Aorta (tissue), 5 donors: ENCODE results near the gene VAV3. TPM values are rescaled to one million over a fixed set of nuclear protein-coding genes. Genes with fewer than 3 reads are reported as not detected.
A peak's percentile ranks its signal among the peaks of the same experiment; 100 is the strongest.

Source experiments
- ATAC-seq: fragments of 200-7000 bp; cut with Tn5 transposase; one replicate; pipeline ENCODE4 v1.9.1; 2022; ENCODE audit warnings: moderate library complexity; ENCODE audit not compliant: low FRiP score
- DNase-seq, 2 donors: peaks; one replicate each; pipeline ENCODE4 v3.0.0-alpha.2; 2020
- H3K27ac ChIP-seq, 2 donors: one replicate each; pipeline ENCODE4 v1.5.1; 2013; ENCODE audit warnings: low read length in 2 of 2, mild to moderate bottlenecking in 2 of 2, moderate library complexity in 2 of 2, control low read depth in 1 of 2, inconsistent platforms in 1 of 2, low read depth in 1 of 2
- H3K27me3 ChIP-seq, 2 donors: one replicate each; pipeline ENCODE4 v1.6.1; 2013; ENCODE audit warnings: control low read depth in 1 of 2, low read length in 1 of 2, mild to moderate bottlenecking in 1 of 2, moderate library complexity in 1 of 2; ENCODE audit not compliant: insufficient read depth in 2 of 2, control insufficient read depth in 1 of 2
- H3K36me3 ChIP-seq, 2 donors: one replicate each; pipeline ENCODE4 v1.6.1; 2013; ENCODE audit warnings: control low read depth in 1 of 2, low read length in 1 of 2, mild to moderate bottlenecking in 1 of 2; ENCODE audit not compliant: insufficient read depth in 2 of 2, control insufficient read depth in 1 of 2
- H3K4me1 ChIP-seq, 2 donors: one replicate each; pipeline ENCODE4 v1.6.1; 2013; ENCODE audit warnings: low read length in 2 of 2, control low read depth in 1 of 2, mild to moderate bottlenecking in 1 of 2, moderate library complexity in 1 of 2; ENCODE audit not compliant: insufficient read depth in 2 of 2, control insufficient read depth in 1 of 2
- H3K4me3 ChIP-seq, 2 donors: one replicate each; pipeline ENCODE4 v1.5.1; 2013; ENCODE audit warnings: low read length in 2 of 2, control low read depth in 1 of 2, mild to moderate bottlenecking in 1 of 2
- H3K9me3 ChIP-seq: one replicate; pipeline ENCODE4 v1.6.1; 2013; ENCODE audit warnings: mild to moderate bottlenecking, low read length; ENCODE audit not compliant: control insufficient read depth
- WGBS, 2 donors: extraction: QIAGEN DNeasy Blood & Tissue Kit; methylation state at CpG; one replicate each; pipeline ENCODE4 v1.1.7; 2013; 5-methylcytosine and 5-hydroxymethylcytosine counted together
- intact Hi-C, 2 donors: fragments of 100-400 bp; cut with DNase I; formaldehyde crosslinking; loops; one replicate each; pipeline versions ENCODE4 v1.14.2 to v1.15.0; 2022
- polyA plus RNA-seq, 2 donors: library from polyadenylated mRNA; stranded (reverse); fragments of 200-250 nt; gene quantifications; one replicate each; pipeline ENCODE4 v1.2.3, GENCODE V29; 2013
- total RNA-seq, 2 donors: library from RNA; stranded (reverse); fragmentation: NEBNext Ultra II Directional; extraction: Animal tissue kit (Norgen Biotek cat#: 25700); gene quantifications; one replicate each; pipeline ENCODE4 v1.2.1, GENCODE V29; 2021
- donor health status: healthy with polysubstance abuse.
- donor health status: Bipolar disorder and iron deficiency.
- donor health status: DM: no; HTN: no; CAD: no.
- donor health status: DM: no; HTN: no; CAD: no.
- donor health status: DM: yes; HTN: yes; CAD: no.

The VAV3 gene
- total and polyA plus RNA-seq, 4 donors, result 0.33 to 8.8 (median 4.7) TPM

DNA sequence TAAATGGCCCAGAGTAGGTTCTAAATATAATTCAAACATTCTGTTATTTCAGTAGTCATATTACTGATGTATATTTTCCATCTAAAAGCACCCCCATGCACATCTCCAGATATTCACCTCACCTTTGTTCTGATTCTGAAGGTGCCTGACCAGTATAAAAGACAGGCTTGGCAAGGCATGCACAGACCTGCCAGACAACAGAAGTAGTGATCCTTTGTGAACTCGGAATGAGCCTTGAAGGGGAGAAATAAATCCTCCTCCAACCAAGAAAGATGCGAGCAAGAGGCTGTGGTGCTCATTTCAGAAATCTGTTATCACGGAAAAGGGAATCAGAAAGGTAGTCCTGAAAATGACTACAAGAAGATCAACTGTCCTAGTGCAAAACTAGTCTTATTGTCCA, 287.3 kb downstream of the VAV3 start:
- 71% methylated on average over 3 of the region's 3 CpGs for WGBS, 2 donors
- Histone ChIP-seq H3K27ac (no peak overlapping the region), H3K4me1 (no peaks in the 10 kb centered on the region), H3K36me3 (no peaks in the 10 kb centered on the region), H3K27me3 (no peaks in the 10 kb centered on the region), H3K9me3 (peaks cover 5% of the 10 kb centered on the region), H3K4me3 (no peak overlapping the region)
- DNase-seq, result no peak
- intact Hi-C loops, result no loop called here
- ATAC-seq, result no peak

DNA sequence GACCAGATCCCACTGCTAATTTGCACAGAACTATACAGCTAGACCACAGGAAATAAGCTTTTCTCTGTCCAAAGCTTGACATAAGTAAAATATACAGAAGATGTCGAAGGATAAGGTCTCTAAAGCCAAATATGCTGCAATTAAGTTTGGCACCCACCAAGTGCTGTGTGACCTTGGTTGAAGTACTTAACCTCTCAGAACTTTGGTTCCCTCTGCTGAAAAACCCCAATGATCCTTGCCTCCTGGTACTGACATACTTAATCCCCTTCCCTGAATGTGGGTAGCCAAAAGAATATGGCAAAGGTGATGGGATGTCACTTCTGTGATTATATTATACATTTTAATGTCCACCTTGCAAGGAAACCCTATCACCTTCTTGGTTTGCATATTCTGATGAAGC, 290.5 kb downstream of the VAV3 start:
- Histone ChIP-seq H3K36me3 (no peaks in the 10 kb centered on the region), H3K4me3 (no peak overlapping the region), H3K9me3 (peaks cover 7% of the 10 kb centered on the region), H3K27me3 (no peaks in the 10 kb centered on the region), H3K4me1 (no peaks in the 10 kb centered on the region), H3K27ac (no peak overlapping the region)
- ATAC-seq, result no peak
- 32 to 58% methylated on average over 1 of the region's 1 CpG for WGBS, 2 donors
- DNase-seq, result no peak
- intact Hi-C loops, result no loop called here

DNA sequence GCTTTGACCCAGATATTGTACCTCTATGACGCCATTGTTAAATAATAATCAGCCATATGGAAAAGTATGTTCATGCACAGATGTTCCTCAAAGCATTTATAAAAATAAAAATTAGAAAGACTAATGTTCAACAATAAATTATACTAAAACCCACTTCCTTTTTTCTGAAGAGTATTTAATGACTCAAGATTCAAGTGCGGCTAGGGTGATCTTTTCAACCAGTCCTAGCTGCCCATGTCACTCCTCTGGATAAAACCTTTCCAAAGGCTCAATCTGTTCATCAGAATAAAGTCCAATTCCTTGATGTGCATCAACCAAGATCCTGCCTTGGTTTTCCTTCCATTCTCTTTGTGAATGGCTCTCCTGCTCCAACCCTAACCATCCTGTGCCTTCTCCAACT, 292.0 kb downstream of the VAV3 start:
- DNase-seq, result no peak
- intact Hi-C loops, result no loop called here
- no peak for ATAC-seq
- no peak overlapping the region for H3K27ac ChIP-seq
- no peaks in the 10 kb centered on the region for H3K36me3 ChIP-seq
- no peaks in the 10 kb centered on the region for H3K27me3 ChIP-seq
- no peaks in the 10 kb centered on the region for H3K4me1 ChIP-seq
- no peak overlapping the region for H3K4me3 ChIP-seq
- WGBS, 2 donors, result 84 to 93% methylated on average over 2 of the region's 2 CpGs
- peaks cover 7% of the 10 kb centered on the region for H3K9me3 ChIP-seq

DNA sequence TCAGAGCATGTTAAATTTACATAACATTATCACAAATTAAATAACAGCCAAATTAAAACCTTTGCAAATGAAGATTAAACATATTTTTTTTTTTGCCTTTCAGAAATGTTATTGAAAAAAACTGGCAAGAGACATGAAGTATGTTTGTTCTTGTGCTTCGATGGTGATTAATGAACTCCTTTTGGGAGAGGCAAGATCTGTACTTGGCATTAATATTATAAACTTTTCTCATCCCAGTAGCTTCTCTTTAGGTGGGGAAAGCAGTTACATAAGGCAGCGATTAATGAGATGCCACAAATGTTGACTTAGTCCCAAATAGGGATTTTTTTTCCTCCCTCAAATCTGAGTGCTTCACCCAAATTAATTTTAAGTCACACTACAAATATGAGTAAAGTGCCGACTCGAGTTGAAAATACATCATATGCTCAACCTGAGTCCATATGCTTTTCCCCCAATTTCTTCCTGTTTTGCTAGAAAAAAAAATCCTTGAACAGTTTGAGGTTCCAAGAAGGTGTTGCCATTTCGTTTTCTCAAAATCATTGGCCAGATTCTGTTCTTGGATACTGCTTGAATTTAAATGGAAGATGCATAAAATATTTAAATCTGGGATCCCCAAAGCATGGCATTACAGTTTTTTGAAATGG, 294.5 kb downstream of the VAV3 start:
- no peak overlapping the region for H3K27ac ChIP-seq
- no peaks in the 10 kb centered on the region for H3K27me3 ChIP-seq
- intact Hi-C loops, result no loop called here
- peaks cover 7% of the 10 kb centered on the region for H3K9me3 ChIP-seq
- ATAC-seq, result no peak
- DNase-seq, result no peak
- H3K4me1 ChIP-seq, result no peaks in the 10 kb centered on the region
- H3K36me3 ChIP-seq, result no peaks in the 10 kb centered on the region
- 29 to 31% methylated on average over 5 of the region's 5 CpGs for WGBS, 2 donors
- no peak overlapping the region for H3K4me3 ChIP-seq

DNA sequence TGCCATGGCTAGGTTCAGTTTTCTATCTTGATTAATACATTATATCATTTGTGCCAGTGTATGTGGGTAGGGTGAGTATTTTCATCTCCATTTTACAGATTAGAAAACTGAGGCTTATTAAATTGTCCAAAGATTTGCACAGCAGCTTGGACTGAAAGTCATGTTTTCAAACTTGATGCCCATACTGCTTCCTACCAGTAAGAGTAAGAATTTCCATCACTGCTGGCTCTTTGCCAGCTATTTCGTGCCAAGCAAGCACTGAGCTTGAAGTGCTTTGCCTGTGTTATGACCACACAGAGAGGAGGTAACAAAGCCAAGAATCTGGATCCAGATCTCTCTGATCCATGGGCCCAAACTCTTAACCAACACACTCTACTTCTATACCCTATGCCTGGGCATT, 295.0 kb downstream of the VAV3 start:
- Histone ChIP-seq H3K4me1 (no peaks in the 10 kb centered on the region), H3K4me3 (no peak overlapping the region), H3K9me3 (peaks cover 7% of the 10 kb centered on the region), H3K27me3 (no peaks in the 10 kb centered on the region), H3K36me3 (no peaks in the 10 kb centered on the region), H3K27ac (no peak overlapping the region)
- WGBS, 2 donors, result 0 to 4% methylated on average over 1 of the region's 1 CpG
- DNase-seq (peak in 1 of 2 donors; percentile 49), ATAC-seq (no peak)
- intact Hi-C loops, result no loop called here

DNA sequence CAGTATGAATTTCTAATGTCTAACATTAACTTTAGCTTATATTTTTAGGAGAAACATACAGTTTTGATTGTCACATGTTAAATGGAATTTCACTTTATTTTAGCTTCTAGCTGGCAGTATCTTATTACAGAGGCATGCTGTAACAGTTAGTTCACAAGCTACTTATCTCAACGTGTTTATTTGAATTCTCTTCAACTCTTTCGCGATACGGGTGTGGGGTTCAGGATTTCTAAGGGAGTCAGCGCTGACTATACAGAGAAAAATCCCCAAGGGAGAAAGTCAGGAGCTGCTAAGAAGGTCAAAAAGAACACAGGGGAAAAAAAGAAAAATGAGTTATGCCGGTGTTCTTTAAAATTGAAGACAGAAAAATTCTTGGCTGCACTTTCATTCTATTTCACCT, 296.2 kb downstream of the VAV3 start:
- H3K27me3 ChIP-seq, result no peaks in the 10 kb centered on the region
- no peak overlapping the region for H3K27ac ChIP-seq
- H3K4me3 ChIP-seq, result no peak overlapping the region
- intact Hi-C loops, result no loop called here
- no peaks in the 10 kb centered on the region for H3K4me1 ChIP-seq
- 6 to 14% methylated on average over 6 of the region's 6 CpGs for WGBS, 2 donors
- peaks cover 1% of the 10 kb centered on the region for H3K9me3 ChIP-seq
- ATAC-seq, result no peak
- H3K36me3 ChIP-seq, result no peaks in the 10 kb centered on the region
- DNase-seq, result no peak

DNA sequence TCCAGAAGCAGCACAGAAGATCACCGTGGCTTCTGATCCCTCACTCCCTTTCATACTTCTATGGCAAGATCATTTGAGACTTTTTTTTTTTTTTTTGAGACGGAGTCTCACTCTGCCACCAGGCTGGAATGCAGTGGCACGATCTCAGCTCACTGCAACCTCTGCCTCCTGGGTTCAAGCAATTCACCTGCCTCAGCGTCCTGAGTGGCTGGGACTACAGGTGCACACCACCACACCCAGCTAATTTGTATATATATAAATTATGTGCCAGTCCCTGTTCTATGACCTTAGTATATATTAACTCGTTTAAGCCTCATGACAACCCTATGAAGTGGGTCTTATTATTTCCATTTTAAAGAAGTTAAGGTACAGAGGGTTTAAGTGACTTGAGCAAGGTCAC, 298.5 kb downstream of the VAV3 start:
- 53 to 66% methylated on average over 5 of the region's 5 CpGs for WGBS, 2 donors
- Histone ChIP-seq H3K27me3 (no peaks in the 10 kb centered on the region), H3K9me3 (peaks cover 1% of the 10 kb centered on the region), H3K27ac (no peak overlapping the region), H3K4me1 (no peaks in the 10 kb centered on the region), H3K4me3 (no peak overlapping the region), H3K36me3 (no peaks in the 10 kb centered on the region)
- ATAC-seq, result no peak
- intact Hi-C loops, result no loop called here
- DNase-seq, result no peak

DNA sequence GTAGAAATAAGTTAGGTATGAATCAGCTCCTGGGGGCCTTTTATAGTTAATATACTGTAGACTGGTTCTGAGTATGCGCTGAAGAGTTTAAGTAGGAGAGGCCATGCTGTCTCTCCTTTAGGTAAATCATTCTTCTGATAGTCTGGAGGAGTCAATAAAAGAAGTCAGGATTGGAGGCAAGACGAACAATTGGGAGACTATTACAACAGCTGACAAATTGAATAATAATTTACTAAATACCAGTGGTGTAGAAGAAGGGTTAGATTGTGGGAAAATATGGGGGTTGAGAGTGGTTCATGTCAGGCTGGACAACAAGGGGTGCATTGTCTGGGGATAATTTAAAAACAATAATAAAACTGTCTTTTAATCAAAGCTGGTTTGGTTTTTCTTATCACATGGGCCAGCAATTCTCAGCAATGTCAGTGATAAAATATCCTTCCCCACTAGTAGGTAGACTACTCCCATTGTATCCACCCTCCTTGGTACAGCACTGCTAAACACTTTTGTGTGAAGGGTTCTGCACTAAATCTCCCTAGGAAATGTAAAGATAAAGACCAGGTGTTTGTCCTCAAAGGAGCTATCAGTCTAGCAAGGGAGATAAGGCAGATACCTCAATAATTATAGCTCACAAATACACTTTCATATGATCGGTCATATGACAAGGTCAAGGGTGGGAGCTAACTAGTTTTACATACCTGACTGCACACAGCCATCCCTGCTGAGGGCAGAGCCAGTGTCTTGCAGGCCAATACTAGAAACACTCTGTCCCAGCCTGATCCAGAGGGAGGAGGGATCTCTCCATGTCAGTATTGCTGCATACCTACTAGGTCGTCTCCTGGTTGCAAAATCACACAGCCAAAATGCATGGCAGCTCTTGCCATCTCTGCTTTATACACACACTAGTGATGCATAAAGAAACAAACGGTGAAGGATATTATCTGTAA, 299.7 kb downstream of the VAV3 start:
- Histone ChIP-seq H3K27ac (no peak overlapping the region), H3K4me1 (no peaks in the 10 kb centered on the region), H3K27me3 (no peaks in the 10 kb centered on the region), H3K9me3 (peaks cover 1% of the 10 kb centered on the region), H3K36me3 (no peaks in the 10 kb centered on the region), H3K4me3 (no peak overlapping the region)
- 72 to 76% methylated on average over 5 of the region's 5 CpGs for WGBS, 2 donors
- DNase-seq (no peak), ATAC-seq (no peak)
- intact Hi-C loops, result no loop called here

DNA sequence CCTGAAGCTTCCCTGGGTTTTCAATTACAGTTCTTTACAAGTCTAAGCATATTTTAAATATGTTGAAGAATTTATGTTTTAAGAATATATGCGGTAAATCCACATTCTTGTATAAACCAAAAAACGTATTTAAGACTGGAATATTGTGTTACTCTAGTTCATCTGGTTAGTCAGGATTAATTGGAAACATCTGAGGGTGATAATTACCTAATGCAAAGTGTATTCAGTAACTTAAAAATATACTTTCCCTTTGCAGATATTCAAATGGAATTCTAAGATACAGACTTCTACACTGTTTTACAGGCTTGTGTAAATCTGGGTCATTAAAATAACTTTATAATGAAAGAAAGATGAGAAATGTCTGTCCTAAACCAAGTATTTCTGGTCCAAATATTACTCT, 302.0 kb downstream of the VAV3 start:
- H3K9me3 ChIP-seq, result no peaks in the 10 kb centered on the region
- H3K27me3 ChIP-seq, result no peaks in the 10 kb centered on the region
- no peak overlapping the region for H3K27ac ChIP-seq
- DNase-seq (no peak), ATAC-seq (no peak)
- H3K36me3 ChIP-seq, result no peaks in the 10 kb centered on the region
- 57 to 84% methylated on average over 2 of the region's 2 CpGs for WGBS, 2 donors
- H3K4me1 ChIP-seq, result no peaks in the 10 kb centered on the region
- no peak overlapping the region for H3K4me3 ChIP-seq
- intact Hi-C loops, result no loop called here
